CD4-positive, alpha-beta memory T cell (primary cell): ENCODE results near the gene BTG1. TPM values are rescaled to one million over a fixed set of nuclear protein-coding genes. Genes with fewer than 3 reads are reported as not detected.
A peak's percentile ranks its signal among the peaks of the same experiment; 100 is the strongest.
"Not testable (repeated sequence)": the region's sequence is repeated elsewhere in the genome, so short reads cannot be mapped to it uniquely, and the experiment has no call there.

Experiments
- CTCF ChIA-PET: fragments of 350-600 bp; sonication (Branson Sonifier 250); formaldehyde crosslinking; loops from one replicate; lab custom pipeline; 2021; ENCODE audit warnings: inconsistent platforms; ENCODE audit not compliant: partially characterized antibody; lab: Charles Lee
- POLR2A ChIA-PET: fragments of 350-600 bp; sonication (Branson Sonifier 250); formaldehyde crosslinking; loops from one replicate; lab custom pipeline; 2021; ENCODE audit not compliant: partially characterized antibody; lab: Charles Lee
- DNase-seq, 5 donors: peaks; one replicate each; pipeline versions ENCODE4 v3.0.0 to v3.0.0-alpha.2; 2020 to 2022; ENCODE audit warnings: mixed read lengths in 1 of 5
- H3K27ac ChIP-seq: one replicate; pipeline ENCODE4 v1.7.0; 2013; ENCODE audit warnings: low read depth, low read length
- H3K27me3 ChIP-seq: 2 replicates; pipeline ENCODE4 v1.7.0; 2013; ENCODE audit warnings: mild to moderate bottlenecking, low read length, moderate library complexity; ENCODE audit not compliant: insufficient read depth
- H3K36me3 ChIP-seq: 2 replicates; pipeline ENCODE4 v1.7.0; 2013; ENCODE audit warnings: mild to moderate bottlenecking, low read length, moderate library complexity; ENCODE audit not compliant: insufficient read depth
- H3K4me1 ChIP-seq: 2 replicates; pipeline ENCODE4 v1.7.0; 2013; ENCODE audit warnings: mild to moderate bottlenecking, low read length, moderate library complexity; ENCODE audit not compliant: insufficient read depth
- H3K4me3 ChIP-seq, 2 donors: one replicate each; pipeline ENCODE4 v1.7.0; 2013; ENCODE audit warnings: low read length in 2 of 2, mild to moderate bottlenecking in 1 of 2
- H3K9me3 ChIP-seq, 2 donors: one replicate each; pipeline ENCODE4 v1.7.0; 2013; ENCODE audit warnings: low read length in 2 of 2, control low read depth in 1 of 2; ENCODE audit not compliant: control insufficient read depth in 1 of 2
- H3K27ac Mint-ChIP-seq, 7 donors: one replicate each; pipeline ENCODE4 v1.8.0; 2020 to 2021; ENCODE audit warnings: mixed read lengths in 7 of 7, mild to moderate bottlenecking in 6 of 7, inconsistent platforms in 3 of 7, moderate library complexity in 3 of 7
- H3K27me3 Mint-ChIP-seq, 2 donors: one replicate each; pipeline ENCODE4 v1.8.0; 2020 to 2021; ENCODE audit warnings: mixed read lengths in 2 of 2
- H3K36me3 Mint-ChIP-seq, 2 donors: one replicate each; pipeline ENCODE4 v1.8.0; 2020 to 2021; ENCODE audit warnings: mixed read lengths in 2 of 2, inconsistent platforms in 1 of 2, mild to moderate bottlenecking in 1 of 2
- H3K4me1 Mint-ChIP-seq, 4 donors: one replicate each; pipeline ENCODE4 v1.8.0; 2020 to 2021; ENCODE audit warnings: mixed read lengths in 4 of 4, mild to moderate bottlenecking in 1 of 4
- H3K4me3 Mint-ChIP-seq, 8 donors: one replicate each; pipeline ENCODE4 v1.8.0; 2020 to 2021; ENCODE audit warnings: mixed read lengths in 8 of 8, mild to moderate bottlenecking in 7 of 8, moderate library complexity in 6 of 8, inconsistent platforms in 3 of 8
- H3K9me3 Mint-ChIP-seq, 8 donors: one replicate each; pipeline ENCODE4 v1.8.0; 2020 to 2021; ENCODE audit warnings: mixed read lengths in 8 of 8, mild to moderate bottlenecking in 5 of 8, inconsistent platforms in 3 of 8, moderate library complexity in 1 of 8
- intact Hi-C: fragments of 100-400 bp; cut with micrococcal nuclease; formaldehyde crosslinking; loops from one replicate; pipeline ENCODE4 v1.15.1; 2023
- polyA plus RNA-seq, 2 donors: library from polyadenylated mRNA; unstranded; fragments of 300-500 nt; fragmentation: Illumina TruSeq; gene quantifications; one replicate each; pipeline ENCODE4 v1.2.3, GENCODE V29; 2021
- total RNA-seq, 2 experiments: library from RNA; stranded (reverse); gene quantifications; one replicate each; pipeline ENCODE4 v1.2.3, GENCODE V29; 2021

BTG1 gene
- total and polyA plus RNA-seq, 4 experiments from 2014 or later = 339 to 765 (median 450) TPM

- H3K4me1 ChIP-seq = peaks cover 34% of the 10 kb centered on the region
- no peaks in the 10 kb centered on the region for H3K9me3 ChIP-seq
- H3K27ac ChIP-seq = no peak overlapping the region
- Mint-ChIP-seq H3K9me3 (peaks cover 0 to 6% (median 3%) of the 10 kb centered on the region in 8 donors), H3K27ac (peak overlapping the region in 3 of 7 donors; percentile 5 to 63 (median 28)), H3K4me1 (peaks cover 25 to 68% (median 44%) of the 10 kb centered on the region in 4 donors), H3K27me3 (no peaks in the 10 kb centered on the region), H3K4me3 (peak overlapping the region in 1 of 8 donors; percentile 56), H3K36me3 (peaks cover 8 to 10% of the 10 kb centered on the region in 2 donors)
- intact Hi-C loops = no loop called here
- no peak overlapping the region for H3K4me3 ChIP-seq
- DNase-seq = no peak
- ChIA-PET POLR2A (interaction anchor here (0.9 to 4.0 kb wide), 3 partner anchors 10 to 39 kb away, joined by 3 to 19 read pairs (median 9); partner anchors contain the start of gene BTG1), CTCF (interaction anchor here (1.2 to 1.4 kb wide), 2 partner anchors 19 to 43 kb away, joined by 3 read pairs; no protein-coding TSS in a partner anchor)
- no peaks in the 10 kb centered on the region for H3K36me3 ChIP-seq
- H3K27me3 ChIP-seq = no peaks in the 10 kb centered on the region
Measured at GRCh38 chr12:92105110-92105509, 40.5 kb downstream of the BTG1 start.

GRCh38 chr12:92102606-92103005 is 43.0 kb downstream of the BTG1 start:
- no peak for DNase-seq
- Histone ChIP-seq H3K27me3 (no peaks in the 10 kb centered on the region), H3K36me3 (no peaks in the 10 kb centered on the region), H3K27ac (no peak overlapping the region), H3K4me3 (no peak overlapping the region), H3K9me3 (no peaks in the 10 kb centered on the region), H3K4me1 (peaks cover 17% of the 10 kb centered on the region)
- peaks cover 18 to 24% of the 10 kb centered on the region in 2 donors for H3K36me3 Mint-ChIP-seq
- no peaks in the 10 kb centered on the region for H3K27me3 Mint-ChIP-seq
- peaks cover 0 to 16% (median 6%) of the 10 kb centered on the region in 8 donors for H3K9me3 Mint-ChIP-seq
- ChIA-PET CTCF (interaction anchor here (1.1 to 1.6 kb wide), 3 partner anchors 14 to 291 kb away, joined by 3 to 5 read pairs (median 5); no protein-coding TSS in a partner anchor), POLR2A (interaction anchor here (1.7 kb wide), 1 partner anchor 43 kb away, joined by 6 read pairs; the partner anchor contains the start of gene BTG1)
- peak overlapping the region in 1 of 7 donors; percentile 40 for H3K27ac Mint-ChIP-seq
- intact Hi-C loops = loop anchor here (5.0 kb wide), 1 partner anchor 35 kb away; no protein-coding TSS in a partner anchor
- H3K4me1 Mint-ChIP-seq = peaks cover 19 to 53% (median 28%) of the 10 kb centered on the region in 4 donors
- H3K4me3 Mint-ChIP-seq = no peak overlapping the region

GRCh38 chr12:92098594-92099380 is 46.9 kb downstream of the BTG1 start:
- peaks cover 16 to 24% of the 10 kb centered on the region in 2 donors for H3K36me3 Mint-ChIP-seq
- H3K27me3 Mint-ChIP-seq = no peaks in the 10 kb centered on the region
- H3K27ac ChIP-seq = no peak overlapping the region
- intact Hi-C loops = no loop called here
- H3K27me3 ChIP-seq = no peaks in the 10 kb centered on the region
- peak overlapping the region in 2 of 7 donors; percentile 2 to 32 for H3K27ac Mint-ChIP-seq
- H3K9me3 Mint-ChIP-seq = peaks cover 0 to 16% (median 6%) of the 10 kb centered on the region in 8 donors
- H3K4me3 ChIP-seq = no peak overlapping the region
- H3K4me3 Mint-ChIP-seq = no peak overlapping the region
- ChIA-PET POLR2A (no interaction called here), CTCF (interaction anchor here (1.2 kb wide), 1 partner anchor 16 kb away, joined by 4 read pairs; no protein-coding TSS in a partner anchor)
- no peaks in the 10 kb centered on the region for H3K36me3 ChIP-seq
- no peak for DNase-seq
- H3K4me1 ChIP-seq = peaks cover 21% of the 10 kb centered on the region
- no peaks in the 10 kb centered on the region for H3K9me3 ChIP-seq
- peaks cover 12 to 53% (median 24%) of the 10 kb centered on the region in 4 donors for H3K4me1 Mint-ChIP-seq

- CTCF ChIA-PET = interaction anchor here (1.6 to 2.2 kb wide), 2 partner anchors 9 to 66 kb away, joined by 3 to 10 read pairs; no protein-coding TSS in a partner anchor
- no peak for DNase-seq
- intact Hi-C loops = no loop called here
Measured at GRCh38 chr12:92096346-92097136, 49.1 kb downstream of the BTG1 start.

GRCh38 chr12:92094751-92095161 is 50.9 kb downstream of the BTG1 start:
- Mint-ChIP-seq H3K27me3 (no peaks in the 10 kb centered on the region), H3K27ac (peak overlapping the region in 2 of 7 donors; percentile 17 to 20), H3K4me3 (peak overlapping the region in 1 of 8 donors; percentile 10), H3K9me3 (peaks cover 0 to 6% (median 1%) of the 10 kb centered on the region in 8 donors), H3K36me3 (peaks cover 7 to 11% of the 10 kb centered on the region in 2 donors), H3K4me1 (peaks cover 17 to 35% (median 27%) of the 10 kb centered on the region in 4 donors)
- Histone ChIP-seq H3K27me3 (no peaks in the 10 kb centered on the region), H3K27ac (no peak overlapping the region), H3K9me3 (no peaks in the 10 kb centered on the region), H3K4me3 (no peak overlapping the region), H3K36me3 (no peaks in the 10 kb centered on the region), H3K4me1 (peaks cover 21% of the 10 kb centered on the region)
- no peak for DNase-seq
- ChIA-PET POLR2A (no interaction called here), CTCF (interaction anchor here (2.2 kb wide), 1 partner anchor 64 kb away, joined by 10 read pairs; no protein-coding TSS in a partner anchor)
- intact Hi-C loops = loop anchor here (2.0 kb wide), 1 partner anchor 14 kb away; no protein-coding TSS in a partner anchor

More at GRCh38 chr12:92096346-92097136, 49.1 kb downstream of the BTG1 start:
- H3K36me3 ChIP-seq = no peaks in the 10 kb centered on the region
- no peaks in the 10 kb centered on the region for H3K9me3 ChIP-seq
- no peak overlapping the region for H3K27ac ChIP-seq
- no peak overlapping the region for H3K4me3 Mint-ChIP-seq
- H3K36me3 Mint-ChIP-seq = peaks cover 15 to 24% of the 10 kb centered on the region in 2 donors
- POLR2A ChIA-PET = interaction anchor here (1.8 kb wide), 1 partner anchor 47 kb away, joined by 5 read pairs; no protein-coding TSS in a partner anchor
- peaks cover 0 to 16% (median 5%) of the 10 kb centered on the region in 8 donors for H3K9me3 Mint-ChIP-seq
- H3K4me1 ChIP-seq = peaks cover 21% of the 10 kb centered on the region
- H3K4me3 ChIP-seq = no peak overlapping the region
- H3K4me1 Mint-ChIP-seq = peaks cover 17 to 47% (median 30%) of the 10 kb centered on the region in 4 donors
- H3K27ac Mint-ChIP-seq = peak overlapping the region in 1 of 7 donors; percentile 12
- no peaks in the 10 kb centered on the region for H3K27me3 Mint-ChIP-seq
- no peaks in the 10 kb centered on the region for H3K27me3 ChIP-seq

GRCh38 chr12:92094301-92094700 is 51.3 kb downstream of the BTG1 start:
- H3K27ac ChIP-seq, H3K4me3 ChIP-seq, H3K9me3 Mint-ChIP-seq, H3K27me3 ChIP-seq, H3K9me3 ChIP-seq, H3K27me3 Mint-ChIP-seq, DNase-seq, POLR2A ChIA-PET, CTCF ChIA-PET, H3K36me3 Mint-ChIP-seq, H3K36me3 ChIP-seq: not testable (repeated sequence)
- Mint-ChIP-seq H3K4me3 (peak overlapping the region in 3 of 8 donors; percentile 9 to 10 (median 10)), H3K27ac (peak overlapping the region in 1 of 7 donors; percentile 20), H3K4me1 (peaks cover 20 to 36% (median 29%) of the 10 kb centered on the region in 4 donors)
- intact Hi-C loops = loop anchor here (2.0 kb wide), 1 partner anchor 14 kb away; no protein-coding TSS in a partner anchor
- H3K4me1 ChIP-seq = peaks cover 21% of the 10 kb centered on the region
